Measurements from ENCODE around the gene IL36B. TPM values are rescaled to one million over a fixed set of nuclear protein-coding genes. Genes with fewer than 3 reads are reported as not detected.

IL36B gene
- total RNA-seq, 4 donors from 2014 or later: 1.5 to 1.7 TPM; not detected in 2

DNA sequence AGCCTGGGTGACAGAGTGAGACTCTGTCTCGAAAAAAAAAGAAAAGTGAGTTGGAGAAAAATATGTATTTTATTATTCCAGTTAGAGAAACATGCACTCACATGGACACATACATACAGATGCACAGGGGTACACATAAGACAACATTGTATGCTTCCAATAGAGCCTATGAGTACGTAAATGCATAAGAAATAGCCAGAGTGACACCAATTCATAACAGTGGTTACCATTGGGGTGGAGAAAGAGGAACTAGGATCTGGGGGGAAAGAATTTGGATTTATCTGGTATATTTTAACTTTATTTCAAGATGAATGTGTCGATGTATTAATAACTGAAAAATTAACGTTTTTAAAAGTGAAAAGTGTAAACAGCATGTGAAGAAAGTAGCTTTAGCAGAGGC lies 31.4 kb downstream of the IL36B start:
- WGBS, 2 donors: 53 to 74% methylated on average over 4 of the region's 4 CpGs
- intact Hi-C loops (cut with DNase I): no loop called here
- H3K36me3 ChIP-seq: no peaks in the 10 kb centered on the region
- no peaks in the 10 kb centered on the region for H3K4me1 ChIP-seq
- DNase-seq: no peak
- no peak overlapping the region for H3K4me3 ChIP-seq
- H3K27ac ChIP-seq: no peak overlapping the region
- no peaks in the 10 kb centered on the region for H3K9me3 ChIP-seq
- peaks cover 0 to 43% (median 0%) of the 10 kb centered on the region in 4 donors for H3K27me3 ChIP-seq
- TF ChIP-seq, protein P1, sequence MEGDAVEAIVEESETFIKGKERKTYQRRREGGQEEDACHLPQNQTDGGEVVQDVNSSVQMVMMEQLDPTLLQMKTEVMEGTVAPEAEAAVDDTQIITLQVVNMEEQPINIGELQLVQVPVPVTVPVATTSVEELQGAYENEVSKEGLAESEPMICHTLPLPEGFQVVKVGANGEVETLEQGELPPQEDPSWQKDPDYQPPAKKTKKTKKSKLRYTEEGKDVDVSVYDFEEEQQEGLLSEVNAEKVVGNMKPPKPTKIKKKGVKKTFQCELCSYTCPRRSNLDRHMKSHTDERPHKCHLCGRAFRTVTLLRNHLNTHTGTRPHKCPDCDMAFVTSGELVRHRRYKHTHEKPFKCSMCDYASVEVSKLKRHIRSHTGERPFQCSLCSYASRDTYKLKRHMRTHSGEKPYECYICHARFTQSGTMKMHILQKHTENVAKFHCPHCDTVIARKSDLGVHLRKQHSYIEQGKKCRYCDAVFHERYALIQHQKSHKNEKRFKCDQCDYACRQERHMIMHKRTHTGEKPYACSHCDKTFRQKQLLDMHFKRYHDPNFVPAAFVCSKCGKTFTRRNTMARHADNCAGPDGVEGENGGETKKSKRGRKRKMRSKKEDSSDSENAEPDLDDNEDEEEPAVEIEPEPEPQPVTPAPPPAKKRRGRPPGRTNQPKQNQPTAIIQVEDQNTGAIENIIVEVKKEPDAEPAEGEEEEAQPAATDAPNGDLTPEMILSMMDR (IDR thresholded peaks at IDR 0.05): no peak
- TF ChIP-seq POLR2A (IDR thresholded peaks at IDR 0.05): no peak

DNA sequence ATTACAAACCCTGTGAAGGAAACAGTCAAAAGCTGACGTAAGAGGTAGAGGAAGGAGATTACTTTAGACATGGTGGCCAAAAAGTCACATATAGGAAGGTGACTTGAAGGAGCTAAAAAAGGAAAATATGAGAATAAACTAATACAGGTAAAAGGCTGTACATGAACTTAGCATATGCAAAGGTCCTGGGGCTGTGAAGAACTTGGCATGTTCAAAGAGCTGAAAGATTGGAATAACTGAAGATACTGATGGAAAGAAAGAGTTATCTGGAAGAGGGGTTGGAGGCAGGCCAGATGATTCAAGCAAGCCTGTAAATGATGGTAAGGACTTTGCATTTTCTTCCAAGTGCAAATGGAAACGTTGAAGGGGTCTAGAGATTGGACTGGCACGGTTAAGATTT lies 34.2 kb downstream of the IL36B start:
- Histone ChIP-seq H3K9me3 (no peaks in the 10 kb centered on the region), H3K4me1 (no peaks in the 10 kb centered on the region), H3K36me3 (no peaks in the 10 kb centered on the region), H3K4me3 (no peak overlapping the region), H3K27ac (no peak overlapping the region), H3K27me3 (peaks cover 0 to 27% (median 0%) of the 10 kb centered on the region in 4 donors)
- TF ChIP-seq, protein P1 (IDR thresholded peaks at IDR 0.05): no peak
- no peak for TF ChIP-seq POLR2A (IDR thresholded peaks at IDR 0.05)
- no peak for DNase-seq
- intact Hi-C loops (cut with DNase I): no loop called here
- 74 to 81% methylated on average over 3 of the region's 3 CpGs for WGBS, 2 donors

DNA sequence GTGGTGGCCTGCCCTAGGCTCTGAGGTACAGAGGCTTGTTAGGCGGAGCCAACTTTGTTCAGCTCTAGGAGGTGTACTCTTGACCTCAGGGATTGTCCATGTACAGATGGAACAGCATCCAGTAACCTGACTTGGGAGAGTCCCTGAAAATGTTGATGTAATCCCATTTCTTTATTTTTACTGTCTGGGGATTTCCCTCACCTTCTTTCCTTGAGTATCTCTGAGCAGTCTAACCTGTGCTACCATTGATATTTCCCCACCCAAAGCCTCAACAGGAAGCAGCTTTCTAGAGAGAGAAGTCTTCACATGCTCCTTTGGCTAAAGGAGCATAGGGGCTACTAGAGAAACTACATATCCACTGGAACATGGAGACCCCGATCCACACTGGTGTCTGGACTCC lies 37.0 kb downstream of the IL36B start:
- Histone ChIP-seq H3K27ac (no peak overlapping the region), H3K27me3 (peaks cover 0 to 24% (median 0%) of the 10 kb centered on the region in 4 donors), H3K36me3 (no peaks in the 10 kb centered on the region), H3K4me3 (no peak overlapping the region), H3K9me3 (no peaks in the 10 kb centered on the region), H3K4me1 (no peaks in the 10 kb centered on the region)
- intact Hi-C loops (cut with DNase I): no loop called here
- WGBS, 2 donors: 80% methylated on average over 2 of the region's 2 CpGs
- no peak for DNase-seq
- no peak for TF ChIP-seq POLR2A (IDR thresholded peaks at IDR 0.05)
- TF ChIP-seq, protein P1 (IDR thresholded peaks at IDR 0.05): no peak

DNA sequence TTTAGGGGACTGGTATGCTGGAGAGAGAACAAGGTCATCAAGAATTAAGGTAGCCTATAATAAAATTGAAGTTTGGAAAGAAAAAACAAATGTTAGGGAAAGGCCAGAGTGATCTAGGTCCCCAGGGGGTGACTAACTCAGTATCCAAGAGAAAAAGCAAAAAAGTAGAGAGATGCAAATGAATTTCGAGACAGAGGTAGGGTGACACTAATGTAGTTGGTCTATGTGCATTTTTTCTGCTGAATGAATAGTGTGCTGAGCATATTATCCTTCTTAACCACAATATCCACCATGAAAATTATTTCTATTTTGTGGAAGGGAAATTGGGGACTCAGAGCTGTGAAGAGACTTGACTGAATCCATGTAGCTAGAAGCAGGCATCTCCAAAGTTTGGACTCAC lies 37.6 kb downstream of the IL36B start:
- Histone ChIP-seq H3K4me3 (no peak overlapping the region), H3K27ac (no peak overlapping the region), H3K36me3 (no peaks in the 10 kb centered on the region), H3K9me3 (no peaks in the 10 kb centered on the region), H3K4me1 (no peaks in the 10 kb centered on the region), H3K27me3 (peaks cover 0 to 24% (median 0%) of the 10 kb centered on the region in 4 donors)
- WGBS, 2 donors: 60 to 69% methylated on average over 1 of the region's 1 CpG
- intact Hi-C loops (cut with DNase I): no loop called here
- no peak for DNase-seq
- TF ChIP-seq, protein P1 (IDR thresholded peaks at IDR 0.05): no peak
- TF ChIP-seq POLR2A (IDR thresholded peaks at IDR 0.05): no peak

DNA sequence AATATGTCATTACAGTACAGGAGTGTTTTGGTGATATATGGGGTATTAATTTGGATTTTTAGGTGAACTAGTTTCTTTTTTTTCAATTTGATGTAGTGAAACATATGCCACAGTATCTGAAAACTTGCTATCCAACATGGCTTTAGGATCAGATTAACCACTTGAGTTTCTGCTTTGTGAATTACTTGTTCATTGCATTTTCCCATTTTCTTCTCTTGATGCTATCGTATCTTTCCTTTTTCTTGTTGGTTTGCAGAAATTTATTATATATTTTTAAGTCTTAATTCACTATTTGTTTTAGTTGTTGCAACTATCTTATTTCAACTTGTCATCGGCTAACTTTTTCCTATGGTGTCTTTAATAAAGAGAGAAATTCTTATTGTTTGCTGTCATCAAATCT lies 38.6 kb downstream of the IL36B start:
- H3K36me3 ChIP-seq: no peaks in the 10 kb centered on the region
- WGBS, 2 donors: 80 to 96% methylated on average over 2 of the region's 2 CpGs
- H3K27ac ChIP-seq: no peak overlapping the region
- intact Hi-C loops (cut with DNase I): no loop called here
- H3K27me3 ChIP-seq: peaks cover 0 to 24% (median 0%) of the 10 kb centered on the region in 4 donors
- TF ChIP-seq, protein P1 (IDR thresholded peaks at IDR 0.05): no peak
- TF ChIP-seq POLR2A (IDR thresholded peaks at IDR 0.05): no peak
- DNase-seq: no peak
- no peaks in the 10 kb centered on the region for H3K4me1 ChIP-seq
- H3K9me3 ChIP-seq: no peaks in the 10 kb centered on the region
- no peak overlapping the region for H3K4me3 ChIP-seq
